ENCODE results near the gene NAPSA.

Gene NAPSA

DNA sequence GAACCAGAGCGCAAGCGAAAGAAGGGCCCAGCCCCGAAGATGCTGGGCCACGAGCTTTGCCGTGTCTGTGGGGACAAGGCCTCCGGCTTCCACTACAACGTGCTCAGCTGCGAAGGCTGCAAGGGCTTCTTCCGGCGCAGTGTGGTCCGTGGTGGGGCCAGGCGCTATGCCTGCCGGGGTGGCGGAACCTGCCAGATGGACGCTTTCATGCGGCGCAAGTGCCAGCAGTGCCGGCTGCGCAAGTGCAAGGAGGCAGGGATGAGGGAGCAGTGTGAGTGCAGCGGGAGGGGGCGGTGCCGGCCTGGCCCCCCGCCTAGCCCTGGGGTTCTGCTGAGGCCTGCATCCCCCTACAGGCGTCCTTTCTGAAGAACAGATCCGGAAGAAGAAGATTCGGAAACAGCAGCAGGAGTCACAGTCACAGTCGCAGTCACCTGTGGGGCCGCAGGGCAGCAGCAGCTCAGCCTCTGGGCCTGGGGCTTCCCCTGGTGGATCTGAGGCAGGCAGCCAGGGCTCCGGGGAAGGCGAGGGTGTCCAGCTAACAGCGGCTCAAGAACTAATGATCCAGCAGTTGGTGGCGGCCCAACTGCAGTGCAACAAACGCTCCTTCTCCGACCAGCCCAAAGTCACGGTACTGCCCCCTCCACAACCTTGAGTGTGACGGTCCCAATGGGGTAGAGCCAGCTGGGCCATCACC lies 12.9 kb upstream of the NAPSA start:
- TF ChIP-seq GATA2 (IDR thresholded peaks at IDR 0.05; ENCODE audit: low read depth, low read length) (no peak), GATA3 (IDR thresholded peaks at IDR 0.05; ENCODE audit: low read depth, low read length) (no peak)

DNA sequence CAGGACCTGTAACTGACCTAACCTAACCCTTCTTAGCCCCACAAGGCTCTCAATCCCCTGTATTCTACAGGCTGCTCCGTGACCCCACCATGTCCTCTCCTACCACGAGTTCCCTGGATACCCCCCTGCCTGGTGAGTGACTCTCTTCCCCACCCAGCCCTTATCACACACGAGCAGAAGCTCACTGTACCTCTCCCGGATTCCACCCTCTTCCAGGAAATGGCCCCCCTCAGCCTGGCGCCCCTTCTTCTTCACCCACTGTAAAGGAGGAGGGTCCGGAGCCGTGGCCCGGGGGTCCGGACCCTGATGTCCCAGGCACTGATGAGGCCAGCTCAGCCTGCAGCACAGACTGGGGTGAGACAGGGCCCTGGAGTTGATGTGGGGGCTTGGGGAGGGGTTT lies 12.1 kb upstream of the NAPSA start:
- TF ChIP-seq GATA3 (IDR thresholded peaks at IDR 0.05; ENCODE audit: low read depth, low read length) (no peak), GATA2 (IDR thresholded peaks at IDR 0.05; ENCODE audit: low read depth, low read length) (no peak)

DNA sequence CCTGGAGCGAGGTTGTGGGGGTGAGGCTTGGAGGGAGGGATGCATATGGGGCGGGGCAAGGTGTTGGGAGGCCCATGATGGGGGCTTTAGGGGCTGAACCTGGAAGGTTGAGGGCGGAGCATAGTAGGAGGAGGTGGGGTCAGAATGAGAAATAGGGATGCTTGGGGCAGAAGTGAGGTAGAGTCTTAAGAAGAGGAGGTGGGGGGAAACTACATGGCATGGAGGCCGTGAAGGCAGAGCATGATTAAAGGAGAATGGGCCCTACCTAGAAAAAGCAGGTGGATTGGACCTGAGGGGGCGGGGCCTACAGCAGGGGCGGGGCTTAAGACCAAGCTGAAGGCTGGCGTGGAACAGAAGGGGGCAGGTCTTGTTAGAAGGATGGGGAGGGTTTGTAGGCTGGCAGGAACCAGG lies 11.6 kb upstream of the NAPSA start:
- TF ChIP-seq GATA2 (IDR thresholded peaks at IDR 0.05; ENCODE audit: low read depth, low read length) (no peak), GATA3 (IDR thresholded peaks at IDR 0.05; ENCODE audit: low read depth, low read length) (no peak)

DNA sequence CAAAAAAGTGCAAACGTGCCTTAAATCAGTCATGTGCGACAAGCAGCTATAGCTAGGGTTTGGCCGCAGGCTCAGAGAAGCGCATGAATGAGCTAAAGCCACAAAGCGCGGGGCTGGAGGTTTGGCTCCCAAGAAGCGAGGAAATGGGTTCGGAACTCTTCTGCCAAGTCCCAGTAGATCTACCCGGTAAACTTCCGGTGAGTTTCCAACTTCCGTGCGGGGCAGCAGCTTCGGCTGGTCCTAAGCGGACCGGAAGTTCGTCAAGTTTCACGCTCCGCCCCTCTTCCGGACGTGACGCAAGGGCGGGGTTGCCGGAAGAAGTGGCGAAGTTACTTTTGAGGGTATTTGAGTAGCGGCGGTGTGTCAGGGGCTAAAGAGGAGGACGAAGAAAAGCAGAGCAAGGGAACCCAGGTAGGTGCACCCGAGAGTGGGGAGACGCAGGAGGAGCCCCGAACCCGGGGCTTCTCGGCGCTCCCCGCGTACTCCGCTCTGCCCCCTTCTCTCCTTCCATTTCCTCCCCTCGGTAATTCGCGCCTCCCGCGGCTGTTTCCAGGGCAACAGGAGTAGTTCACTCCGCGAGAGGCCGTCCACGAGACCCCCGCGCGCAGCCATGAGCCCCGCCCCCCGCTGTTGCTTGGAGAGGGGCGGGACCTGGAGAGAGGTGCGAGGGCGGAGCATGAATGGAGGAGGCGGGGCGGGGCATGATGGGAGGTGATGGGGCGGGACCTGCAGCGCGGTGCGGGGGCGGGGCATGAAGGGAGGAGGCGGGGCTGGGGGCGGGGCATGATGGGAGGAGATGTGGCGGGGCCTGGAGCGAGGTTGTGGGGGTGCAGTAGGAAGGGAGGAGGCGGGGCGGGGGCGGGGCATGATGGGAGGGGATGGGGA lies 11.0 kb upstream of the NAPSA start, which contains the start of gene NR1H2:
TSS of gene NR1H2 (plus strand) at position 292 of the 885 bp plus-strand sequence. CDS start 1,149 bp downstream, outside the sequence.
- TF ChIP-seq GATA2 (IDR thresholded peaks at IDR 0.05; ENCODE audit: low read depth, low read length) (no peak), GATA3 (IDR thresholded peaks at IDR 0.05; ENCODE audit: low read depth, low read length) (no peak)

DNA sequence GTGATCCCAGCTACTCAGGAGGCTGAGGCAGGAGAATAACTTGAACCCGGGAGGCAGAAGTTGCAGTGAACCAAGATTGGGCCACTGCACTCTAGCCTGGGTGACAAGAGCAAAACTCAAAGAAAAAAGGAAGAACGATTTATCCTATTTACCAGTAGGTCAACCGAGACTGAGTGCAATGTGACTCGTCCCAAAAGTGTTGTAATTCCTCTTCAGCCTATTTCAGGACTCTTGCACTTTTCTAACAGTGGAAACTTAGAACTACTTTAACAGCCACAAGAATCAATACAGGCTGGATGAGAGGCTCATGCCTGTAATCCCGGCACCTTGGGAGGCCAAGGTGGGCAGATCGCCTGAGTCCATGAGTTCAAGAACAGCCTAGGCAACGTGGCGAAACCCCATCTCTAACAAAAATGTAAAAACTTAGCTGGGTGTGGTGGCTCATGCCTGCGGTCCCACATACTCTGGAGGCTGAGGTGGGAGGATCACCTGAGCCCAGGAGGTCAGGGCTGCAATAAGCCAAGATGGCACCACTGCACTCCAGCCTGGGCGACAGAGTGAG lies 6.6 kb upstream of the NAPSA start:
- TF ChIP-seq GATA3 (IDR thresholded peaks at IDR 0.05; ENCODE audit: low read depth, low read length) (no peak), GATA2 (IDR thresholded peaks at IDR 0.05; ENCODE audit: low read depth, low read length) (no peak)

DNA sequence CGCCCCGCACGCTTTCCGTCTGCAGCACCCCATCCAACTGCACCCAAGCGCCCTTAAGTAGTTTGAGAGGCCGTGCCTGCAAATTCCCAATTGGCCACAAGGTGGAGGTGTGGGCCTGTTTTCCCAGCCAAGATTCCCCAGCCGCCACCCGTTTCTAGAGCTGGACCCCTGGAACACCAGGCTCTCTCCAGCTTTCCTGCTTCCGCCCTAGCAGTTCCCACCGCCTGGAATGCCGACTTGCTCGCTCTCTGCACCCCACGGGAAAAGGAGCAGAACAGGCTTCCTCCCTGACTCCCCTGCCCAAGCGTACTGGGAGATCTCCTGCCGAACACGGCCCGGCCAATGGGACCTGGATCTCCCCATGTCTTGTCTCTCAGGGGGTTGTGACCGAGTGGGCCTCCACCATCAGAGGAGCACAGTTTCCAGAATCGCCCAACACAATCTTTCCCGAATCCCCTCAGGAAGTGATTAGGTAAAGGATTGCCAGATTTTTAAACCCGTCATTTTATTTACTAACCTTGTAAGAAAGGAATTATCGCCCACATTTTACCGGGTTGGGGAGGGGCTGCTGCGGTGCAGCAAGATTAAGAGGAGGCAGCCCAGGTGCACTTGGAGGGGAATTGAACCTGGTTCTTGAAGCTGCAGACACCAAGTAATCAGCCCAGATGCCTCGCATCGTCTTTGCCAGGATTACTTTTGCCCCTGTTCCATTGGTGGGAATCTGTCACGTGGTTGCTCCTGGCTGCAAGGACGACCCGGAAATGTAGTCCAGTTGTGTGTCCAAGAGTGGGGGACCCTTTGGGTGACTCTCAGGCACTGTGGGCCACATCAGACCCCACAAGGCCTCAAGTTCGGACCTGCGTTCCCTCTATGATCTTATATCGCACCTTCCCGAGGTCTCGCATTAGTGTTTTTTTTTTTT lies 3.5 kb upstream of the NAPSA start:
- TF ChIP-seq GATA2 (IDR thresholded peaks at IDR 0.05; ENCODE audit: low read depth, low read length) (no peak), GATA3 (IDR thresholded peaks at IDR 0.05; ENCODE audit: low read depth, low read length) (no peak)

DNA sequence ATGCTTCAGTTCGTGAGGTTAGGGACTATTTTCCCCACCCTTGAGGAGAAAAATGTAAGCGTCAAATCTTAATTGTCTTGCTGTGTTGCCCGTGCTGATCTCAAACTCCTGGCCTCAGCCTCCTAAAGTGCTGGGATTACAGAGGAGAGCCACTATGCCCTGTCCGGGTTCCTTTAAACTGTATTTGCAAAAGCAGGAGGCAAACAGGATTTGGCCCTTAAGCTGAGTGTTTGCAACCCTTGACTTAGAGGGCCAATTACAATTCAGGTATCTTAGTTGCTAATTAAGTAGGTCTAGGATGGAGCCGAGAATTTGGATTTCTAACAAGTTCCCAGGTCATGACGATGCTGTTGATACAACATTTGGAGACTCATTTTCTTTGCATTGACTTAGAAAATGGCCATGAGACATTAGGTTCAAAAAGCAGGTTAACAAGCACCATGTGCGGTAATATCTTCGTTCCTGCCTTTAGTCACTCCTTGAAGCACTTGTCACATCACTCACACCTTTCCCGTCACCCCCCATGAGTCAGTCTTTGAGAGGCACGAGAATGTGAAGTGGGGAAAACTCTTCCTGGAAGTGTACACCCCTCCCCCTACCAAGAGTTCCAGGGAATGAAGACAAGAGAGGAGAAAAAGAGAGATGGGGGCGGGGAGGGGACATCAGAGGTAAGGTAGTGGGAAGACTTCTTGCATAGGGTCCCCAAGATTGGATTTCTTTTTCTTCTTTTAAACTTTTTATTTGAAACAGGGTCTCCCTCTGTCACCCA lies 2.6 kb downstream of the NAPSA start:
- TF ChIP-seq GATA3 (IDR thresholded peaks at IDR 0.05; ENCODE audit: low read depth, low read length), result no peak
- no peak for TF ChIP-seq GATA2 (IDR thresholded peaks at IDR 0.05; ENCODE audit: low read depth, low read length)

DNA sequence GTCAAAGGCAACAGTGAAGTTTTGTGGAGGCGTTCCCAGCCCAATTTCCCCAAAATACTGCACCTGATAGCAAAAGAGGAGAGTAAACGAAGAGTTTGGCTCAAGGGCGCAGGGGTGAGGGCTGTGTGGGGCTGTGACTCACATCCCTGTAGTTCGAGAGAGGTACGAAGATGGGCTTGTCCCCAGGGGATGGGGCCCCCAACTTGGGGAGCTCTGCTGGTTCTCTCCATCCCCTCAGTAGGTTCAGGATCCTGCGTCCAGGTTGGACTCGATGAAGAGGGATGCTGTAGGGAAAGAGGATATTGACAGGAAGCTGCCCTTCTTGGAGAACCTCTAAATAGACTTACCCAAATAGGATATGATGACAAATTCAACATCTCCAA lies 3.4 kb downstream of the NAPSA start:
- no peak for TF ChIP-seq GATA3 (IDR thresholded peaks at IDR 0.05; ENCODE audit: low read depth, low read length)
- no peak for TF ChIP-seq GATA2 (IDR thresholded peaks at IDR 0.05; ENCODE audit: low read depth, low read length)

DNA sequence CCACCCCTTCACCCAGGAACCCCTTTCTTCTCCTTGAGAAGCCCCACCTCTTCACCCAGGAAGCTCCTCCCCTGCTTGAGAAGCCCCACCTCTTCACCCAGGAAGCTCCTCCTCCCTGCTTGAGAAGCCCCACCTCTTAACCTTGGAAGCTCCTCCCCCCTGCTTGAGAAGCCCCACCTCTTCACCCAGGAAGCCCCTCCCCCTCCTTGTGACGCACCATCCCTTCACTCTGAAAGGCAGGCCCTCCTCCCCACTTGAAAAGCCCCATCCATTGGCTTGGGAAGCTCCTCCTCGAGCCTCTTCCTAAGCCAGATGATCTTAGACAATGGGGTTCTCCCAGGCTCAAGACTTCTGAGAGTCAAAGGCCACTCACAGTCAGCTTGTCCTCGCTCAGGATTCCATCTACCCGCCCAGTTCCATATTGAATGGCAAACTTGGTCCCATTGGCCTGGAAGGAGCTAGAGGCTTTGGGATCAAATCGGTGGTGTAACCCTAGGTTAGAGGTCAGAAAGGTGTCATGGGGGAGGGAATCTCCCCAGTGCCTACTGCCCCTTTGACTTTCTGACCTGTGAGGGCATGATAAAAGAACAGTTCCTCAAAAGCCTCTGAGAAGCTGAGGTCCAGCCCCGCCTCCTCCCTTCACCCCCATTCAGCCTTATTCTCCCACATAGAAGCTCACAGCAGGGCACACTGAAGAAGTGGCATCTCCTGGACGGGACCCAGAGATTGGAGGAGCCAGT lies 4.0 kb downstream of the NAPSA start:
- TF ChIP-seq GATA2 (IDR thresholded peaks at IDR 0.05; ENCODE audit: low read depth, low read length) (no peak), GATA3 (IDR thresholded peaks at IDR 0.05; ENCODE audit: low read depth, low read length) (no peak)

DNA sequence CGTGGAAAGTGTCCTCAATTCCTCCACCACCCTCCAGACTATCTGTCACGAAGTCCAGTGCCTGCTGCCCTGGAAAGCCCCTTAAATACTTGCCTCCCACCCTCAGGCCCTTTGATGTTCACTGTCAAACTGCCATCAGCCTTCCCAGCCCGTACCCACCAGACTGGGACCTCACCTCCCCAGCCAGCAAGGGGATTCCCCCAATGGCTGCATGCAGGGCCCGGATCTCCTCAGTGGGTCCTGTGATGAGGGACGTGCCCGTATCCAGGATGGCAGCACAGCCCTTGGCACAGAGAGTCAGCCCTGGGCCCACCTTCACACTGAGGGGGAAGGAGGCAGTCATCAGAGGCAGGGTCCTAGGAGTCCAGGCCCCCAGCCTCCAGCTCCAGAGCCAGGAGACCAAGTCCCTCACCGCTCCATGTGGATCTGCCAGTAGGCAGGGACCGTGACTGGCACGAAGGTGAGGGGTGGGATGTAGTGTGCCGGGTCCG lies 6.1 kb downstream of the NAPSA start:
- TF ChIP-seq GATA2 (IDR thresholded peaks at IDR 0.05; ENCODE audit: low read depth, low read length) (no peak), GATA3 (IDR thresholded peaks at IDR 0.05; ENCODE audit: low read depth, low read length) (no peak)

DNA sequence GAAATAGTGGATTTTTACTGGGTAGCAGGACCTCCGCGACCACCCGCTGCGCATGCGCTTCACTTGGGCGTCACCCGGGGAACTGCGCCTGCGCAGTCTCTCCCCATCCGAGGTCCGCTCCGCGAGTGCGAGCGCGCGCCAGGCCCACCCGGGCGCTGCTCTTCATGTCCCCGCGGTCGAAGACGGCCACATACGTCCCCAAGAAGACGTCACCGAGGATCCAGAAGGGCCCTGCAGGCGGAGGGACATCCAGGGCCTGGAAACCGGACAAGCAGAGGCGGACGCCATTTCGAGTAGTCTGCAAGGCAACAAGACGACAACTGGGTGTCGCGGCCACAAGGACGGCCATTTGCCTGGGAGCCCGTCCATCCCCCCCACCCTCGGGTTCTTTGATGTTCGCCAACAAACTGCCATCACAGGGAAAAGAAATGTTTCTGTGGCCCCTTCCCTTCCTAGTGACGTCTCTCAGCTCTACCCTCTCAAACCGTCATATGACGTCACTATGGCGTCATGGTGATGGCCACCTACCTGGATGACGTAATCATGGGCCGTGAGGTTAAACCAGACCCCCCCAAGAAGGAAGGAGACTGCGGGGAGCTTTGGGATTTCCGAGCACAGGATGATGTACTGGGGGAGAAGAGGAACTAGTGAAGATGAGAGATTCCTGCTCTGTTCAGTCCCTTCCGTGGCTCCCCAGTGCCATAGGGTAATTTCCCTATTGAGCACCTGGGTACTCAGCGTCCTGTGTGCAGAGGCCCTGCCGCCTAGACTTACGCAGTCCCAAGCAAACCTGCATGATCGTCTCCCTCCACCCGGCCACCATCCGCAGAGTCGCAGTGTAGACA lies 6.7 kb downstream of the NAPSA start:
- TF ChIP-seq GATA2 (IDR thresholded peaks at IDR 0.05; ENCODE audit: low read depth, low read length) (no peak), GATA3 (IDR thresholded peaks at IDR 0.05; ENCODE audit: low read depth, low read length) (no peak)
